NT2/D1 (cell line): Measurements from ENCODE around the gene FAM47A.

Source experiments
- DNase-seq: peaks from one replicate; pipeline ENCODE4 v3.0.0-alpha.2; 2011; ENCODE audit warnings: low read depth, low spot score
- H3K27me3 ChIP-seq: 2 replicates; pipeline ENCODE4 v1.6.0; 2011; ENCODE audit warnings: mild to moderate bottlenecking; ENCODE audit not compliant: insufficient read length, insufficient read depth
- H3K36me3 ChIP-seq: 2 replicates; pipeline ENCODE4 v1.6.1; 2011; ENCODE audit warnings: mild to moderate bottlenecking, low read length, mixed read lengths; ENCODE audit not compliant: insufficient read depth, insufficient read length
- H3K4me1 ChIP-seq: 2 replicates; pipeline ENCODE4 v1.5.1; 2011; ENCODE audit not compliant: insufficient read depth, insufficient read length
- H3K4me3 ChIP-seq: 2 replicates; pipeline ENCODE4 v1.5.1; 2011; ENCODE audit warnings: low read depth; ENCODE audit not compliant: insufficient read length
- H3K9ac ChIP-seq: 2 replicates; pipeline ENCODE4 v1.6.0; 2011; ENCODE audit warnings: low read depth; ENCODE audit not compliant: insufficient read length
- H3K9me3 ChIP-seq: 2 replicates; pipeline ENCODE4 v1.5.1; 2011; ENCODE audit warnings: mild to moderate bottlenecking, low read length; ENCODE audit not compliant: insufficient read depth
- SUZ12 ChIP-seq: IDR thresholded peaks from 2 replicates; pipeline ENCODE4 v1.6.1; 2011; ENCODE audit not compliant: insufficient read length, insufficient read depth; ENCODE audit errors: extremely low read depth
- YY1 ChIP-seq: IDR thresholded peaks from 2 replicates; pipeline ENCODE4 v1.6.1; 2011; ENCODE audit not compliant: insufficient read length, insufficient read depth
- ZNF274 ChIP-seq: IDR thresholded peaks from 2 replicates; pipeline ENCODE4 v1.6.1; 2011; ENCODE audit warnings: mild to moderate bottlenecking, low read depth, low read length

The FAM47A gene

DNA sequence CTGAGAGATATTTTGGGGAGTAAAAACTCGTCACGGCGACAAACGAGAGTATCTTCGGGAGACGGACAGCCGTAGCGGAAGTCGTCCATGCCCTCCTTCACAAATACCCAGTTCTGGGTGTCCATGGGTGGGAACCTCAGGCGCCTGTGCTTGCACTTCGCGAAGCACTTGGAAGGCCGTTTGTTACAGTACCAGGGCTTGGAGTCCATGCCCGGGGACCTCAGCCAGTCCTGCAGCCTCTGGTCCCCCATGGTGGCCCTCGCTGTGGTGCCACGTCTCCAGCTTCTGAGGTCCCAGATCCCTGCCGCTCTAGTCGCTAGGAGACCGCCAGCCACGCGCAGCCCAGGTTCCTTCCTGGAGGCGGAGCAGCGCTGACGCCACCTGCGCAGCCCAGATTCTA lies at the start of gene FAM47A:
Gene FAM47A, minus strand, starts transcription at position 287 of the 400 bp plus-strand sequence. Its CDS starts 36 bp downstream, at position 251.
- H3K36me3 ChIP-seq = no peaks in the 10 kb centered on the region
- TF ChIP-seq ZNF274 = no peak
- no peak for TF ChIP-seq YY1
- TF ChIP-seq SUZ12 = no peak
- H3K9ac ChIP-seq = no peak within 1 kb of the TSS
- no peaks in the 10 kb centered on the region for H3K9me3 ChIP-seq
- H3K4me1 ChIP-seq = no peaks in the 10 kb centered on the region
- H3K27me3 ChIP-seq = no peaks in the 10 kb centered on the region
- no peak for DNase-seq
- H3K4me3 ChIP-seq = no peak within 1 kb of the TSS

DNA sequence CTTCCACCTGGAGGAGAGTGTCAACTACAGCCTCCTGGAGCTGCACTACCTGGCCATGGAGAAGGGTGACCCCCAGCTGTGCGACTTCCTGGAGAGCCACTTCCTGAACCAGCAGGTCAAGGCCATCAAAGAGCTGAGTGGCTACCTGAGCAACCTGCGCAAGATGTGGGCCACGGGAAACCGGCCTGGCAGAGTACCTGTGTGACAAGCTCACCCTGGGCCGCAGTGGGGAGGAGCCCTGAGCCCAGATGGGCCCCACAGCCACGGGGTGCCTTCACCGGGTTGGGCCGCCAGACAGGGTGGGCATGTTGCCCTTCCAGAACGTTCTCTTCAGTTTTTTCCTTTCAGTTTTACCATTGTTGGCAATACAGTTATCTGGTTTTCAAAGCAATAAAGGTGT lies 15.2 kb upstream of the FAM47A start:
- DNase-seq = no peak
- Histone ChIP-seq H3K4me1 (no peaks in the 10 kb centered on the region), H3K9ac (no peak overlapping the region), H3K36me3 (no peaks in the 10 kb centered on the region), H3K9me3 (no peaks in the 10 kb centered on the region), H3K4me3 (no peak overlapping the region), H3K27me3 (no peaks in the 10 kb centered on the region)
- no peak for TF ChIP-seq ZNF274
- no peak for TF ChIP-seq YY1

DNA sequence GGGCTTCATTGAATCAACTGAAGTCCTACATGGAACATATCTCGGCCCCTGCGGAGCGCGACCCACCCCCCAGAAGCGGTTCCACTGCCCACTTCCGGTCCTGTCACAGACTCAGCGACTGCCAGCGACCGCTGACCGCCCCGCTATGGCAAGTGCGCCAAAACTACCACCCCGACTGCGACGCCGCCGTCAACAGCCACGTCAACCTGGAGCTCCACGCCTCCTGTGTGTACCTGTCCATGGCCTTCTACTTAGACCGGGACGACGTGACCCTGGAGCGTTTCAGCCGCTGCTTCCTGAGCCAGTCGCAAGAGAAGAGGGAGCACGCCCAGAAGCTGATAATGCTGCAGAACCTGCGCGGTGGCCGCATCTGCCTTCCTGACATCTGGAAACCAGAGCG lies 14.8 kb upstream of the FAM47A start:
- H3K4me1 ChIP-seq = no peaks in the 10 kb centered on the region
- no peaks in the 10 kb centered on the region for H3K36me3 ChIP-seq
- no peaks in the 10 kb centered on the region for H3K9me3 ChIP-seq
- TF ChIP-seq ZNF274 = no peak
- TF ChIP-seq SUZ12 = no peak
- TF ChIP-seq YY1 = no peak
- no peak overlapping the region for H3K9ac ChIP-seq
- no peaks in the 10 kb centered on the region for H3K27me3 ChIP-seq
- H3K4me3 ChIP-seq = no peak overlapping the region
- no peak for DNase-seq

DNA sequence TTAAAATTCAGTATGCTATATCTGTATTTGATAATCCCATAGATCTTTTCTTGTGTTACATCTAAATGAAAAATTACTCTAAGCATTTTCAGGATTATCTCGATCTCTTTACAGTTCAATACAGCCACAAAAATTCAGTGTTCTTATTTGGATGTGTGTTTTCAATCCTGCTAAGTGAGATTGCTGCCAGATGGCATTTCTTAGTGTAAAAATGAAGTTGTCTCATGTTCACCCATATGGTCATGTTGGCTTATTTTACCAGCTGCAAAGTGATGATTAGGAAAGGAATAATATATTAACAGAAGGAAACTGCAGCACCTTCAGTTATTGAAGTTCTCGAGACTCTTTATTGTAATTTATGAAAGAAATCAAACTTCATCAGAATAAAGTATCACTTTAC lies 12.1 kb upstream of the FAM47A start:
- Histone ChIP-seq H3K27me3 (no peaks in the 10 kb centered on the region), H3K9me3 (no peaks in the 10 kb centered on the region), H3K4me3 (no peak overlapping the region), H3K36me3 (no peaks in the 10 kb centered on the region), H3K9ac (no peak overlapping the region), H3K4me1 (no peaks in the 10 kb centered on the region)
- no peak for TF ChIP-seq ZNF274
- TF ChIP-seq SUZ12 = no peak
- TF ChIP-seq YY1 = no peak
- no peak for DNase-seq

DNA sequence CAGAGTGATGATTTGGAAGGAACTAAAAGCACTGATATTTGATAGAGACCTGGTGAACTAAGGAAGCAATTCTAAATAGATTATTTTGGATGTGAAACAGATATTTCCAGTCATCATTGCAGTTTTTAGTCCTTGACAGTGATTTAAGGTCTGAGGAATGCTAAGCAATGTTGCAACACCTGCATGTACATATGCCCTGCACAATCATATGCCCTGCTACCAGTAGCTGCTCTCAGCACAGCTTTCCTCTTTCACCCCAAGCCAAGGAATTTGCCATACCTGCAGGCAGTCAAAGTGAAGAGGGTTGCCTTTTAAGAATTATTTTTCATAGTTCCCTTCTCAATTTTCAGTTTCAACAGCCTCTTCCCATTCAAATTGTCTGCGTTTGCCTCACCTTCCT lies 8.7 kb upstream of the FAM47A start:
- no peaks in the 10 kb centered on the region for H3K36me3 ChIP-seq
- no peak overlapping the region for H3K9ac ChIP-seq
- TF ChIP-seq YY1 (no peak), ZNF274 (no peak)
- H3K27me3 ChIP-seq = no peaks in the 10 kb centered on the region
- H3K9me3 ChIP-seq = no peaks in the 10 kb centered on the region
- H3K4me3 ChIP-seq = no peak overlapping the region
- DNase-seq = no peak
- no peaks in the 10 kb centered on the region for H3K4me1 ChIP-seq

DNA sequence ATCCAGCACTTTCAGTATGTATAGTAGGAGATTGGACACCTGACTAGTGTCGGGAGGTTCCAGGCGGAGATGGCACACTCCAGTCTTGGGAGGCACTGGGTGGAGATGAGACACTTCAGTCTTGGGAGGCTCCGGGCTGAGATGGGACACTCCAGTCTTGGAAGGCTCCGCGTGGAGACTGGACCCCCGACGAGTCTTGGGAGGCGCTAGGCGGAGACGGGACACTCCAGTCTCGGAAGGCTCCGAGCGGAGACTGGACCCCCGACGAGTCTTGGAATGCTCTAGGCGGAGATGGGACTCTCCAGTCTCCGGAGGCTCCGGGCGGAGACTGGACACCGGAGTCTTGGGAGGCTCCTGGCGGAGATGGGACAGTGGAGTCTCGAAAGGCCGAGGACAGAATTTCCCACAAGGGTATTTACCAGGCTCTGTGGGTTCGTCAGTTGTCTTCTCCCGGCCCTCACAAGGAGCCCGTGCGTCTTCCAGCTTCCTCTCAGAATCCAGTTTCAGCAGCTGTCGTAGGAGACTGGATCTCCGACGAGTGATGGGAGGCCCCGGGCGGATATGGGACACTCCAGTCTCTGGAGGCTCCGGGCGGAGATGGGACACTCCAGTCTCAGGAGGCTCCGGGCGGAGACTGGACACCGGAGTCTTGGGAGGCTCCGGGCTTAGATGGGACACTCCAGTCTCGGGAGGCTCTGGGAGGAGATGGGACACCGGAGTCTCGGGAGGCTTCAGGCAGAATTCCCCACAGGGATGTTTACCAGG lies 952 bp downstream of the FAM47A start:
- Histone ChIP-seq H3K4me1 (no peaks in the 10 kb centered on the region), H3K9me3 (no peaks in the 10 kb centered on the region), H3K4me3 (no peak overlapping the region), H3K9ac (no peak overlapping the region), H3K36me3 (no peaks in the 10 kb centered on the region), H3K27me3 (no peaks in the 10 kb centered on the region)
- TF ChIP-seq YY1 = no peak
- TF ChIP-seq SUZ12 = no peak
- no peak for TF ChIP-seq ZNF274
- DNase-seq = no peak

DNA sequence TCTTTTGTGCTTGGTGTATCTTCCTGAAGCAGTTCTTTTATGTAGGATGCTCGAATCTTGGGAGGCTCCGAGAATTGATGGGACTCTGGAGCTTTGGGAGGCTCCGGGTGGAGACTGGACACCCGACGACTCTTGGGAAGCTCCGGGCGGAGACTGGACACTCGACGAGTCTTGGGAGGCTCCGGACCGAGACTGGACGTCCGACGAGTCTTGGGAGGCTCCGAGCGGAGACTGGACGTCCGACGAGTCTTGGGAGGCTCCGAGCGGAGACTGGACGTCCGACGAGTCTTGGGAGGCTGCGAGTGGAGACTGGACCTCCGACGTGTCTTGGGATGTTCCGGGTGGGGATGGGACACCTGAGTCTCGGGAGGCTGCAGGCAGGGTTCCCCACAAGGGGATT lies 1.6 kb downstream of the FAM47A start:
- no peak for DNase-seq
- H3K4me1 ChIP-seq = no peaks in the 10 kb centered on the region
- no peak overlapping the region for H3K4me3 ChIP-seq
- no peaks in the 10 kb centered on the region for H3K36me3 ChIP-seq
- no peak overlapping the region for H3K9ac ChIP-seq
- TF ChIP-seq ZNF274 = no peak
- TF ChIP-seq SUZ12 = no peak
- TF ChIP-seq YY1 = no peak
- H3K27me3 ChIP-seq = no peaks in the 10 kb centered on the region
- no peaks in the 10 kb centered on the region for H3K9me3 ChIP-seq

DNA sequence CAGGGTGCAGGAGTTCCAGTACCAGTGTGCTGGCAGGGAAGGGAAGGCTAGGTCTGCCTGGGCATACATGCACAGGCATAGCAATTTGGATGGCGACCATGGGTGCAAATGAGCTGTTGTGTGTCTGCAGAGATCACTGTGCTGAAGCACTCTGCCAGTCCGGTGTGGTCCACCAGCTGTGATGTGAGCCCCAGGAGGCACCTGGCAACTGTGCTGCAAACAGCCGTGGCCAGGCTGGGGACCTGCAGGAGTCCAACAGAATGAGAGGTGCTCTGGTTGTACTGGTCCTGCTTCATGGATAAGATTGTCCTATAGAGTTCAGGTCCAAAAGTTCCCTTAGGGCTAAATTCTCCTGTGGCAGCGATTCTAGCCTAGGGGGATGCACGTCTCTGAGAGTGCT lies 6.1 kb downstream of the FAM47A start:
- Histone ChIP-seq H3K9me3 (no peaks in the 10 kb centered on the region), H3K4me1 (no peaks in the 10 kb centered on the region), H3K4me3 (no peak overlapping the region), H3K9ac (no peak overlapping the region), H3K27me3 (no peaks in the 10 kb centered on the region), H3K36me3 (no peaks in the 10 kb centered on the region)
- DNase-seq = no peak
- TF ChIP-seq SUZ12 (no peak), ZNF274 (no peak), YY1 (no peak)
